CD4-positive, alpha-beta T cell (primary cell): ENCODE measurements around the gene RPUSD4. TPM values are rescaled to one million over a fixed set of nuclear protein-coding genes. Genes with fewer than 3 reads are reported as not detected.

Experiments
- ATAC-seq: fragments of 200-7000 bp; cut with Tn5 transposase; one replicate; pipeline ENCODE4 v1.10.0; 2022; ENCODE audit warnings: mild to moderate bottlenecking; ENCODE audit not compliant: poor library complexity
- CTCF ChIA-PET: fragments of 350-600 bp; sonication (Branson Sonifier 250); formaldehyde crosslinking; loops from one replicate; lab custom pipeline; 2021; ENCODE audit warnings: antibody characterized with exemption, inconsistent platforms; lab: Charles Lee
- POLR2A ChIA-PET: fragments of 350-600 bp; sonication (Branson Sonifier 250); formaldehyde crosslinking; loops from one replicate; lab custom pipeline; 2021; ENCODE audit warnings: antibody characterized with exemption, inconsistent platforms; lab: Charles Lee
- DNase-seq, 14 experiments: peaks; one replicate each; pipeline ENCODE4 v3.0.0-alpha.2; 2013 to 2020; ENCODE audit warnings: mixed read lengths in 2 of 14
- H3K27ac ChIP-seq, 2 donors: one replicate each; pipeline versions ENCODE4 v1.5.1 to v1.7.0; 2013; ENCODE audit warnings: low read length in 2 of 2, low read depth in 1 of 2, mild to moderate bottlenecking in 1 of 2
- H3K27me3 ChIP-seq, 2 experiments: 1 replicate in 1 of 2; 2 replicates in 1 of 2; pipeline versions ENCODE4 v1.6.1 to v1.7.0; 2013; ENCODE audit warnings: low read length in 2 of 2, control low read depth in 1 of 2, mild to moderate bottlenecking in 1 of 2, moderate library complexity in 1 of 2; ENCODE audit not compliant: insufficient read depth in 2 of 2, control insufficient read depth in 1 of 2
- H3K36me3 ChIP-seq: one replicate; pipeline ENCODE4 v1.6.1; 2013; ENCODE audit warnings: low read length, control low read depth; ENCODE audit not compliant: insufficient read depth
- H3K4me1 ChIP-seq: one replicate; pipeline ENCODE4 v1.6.1; 2013; ENCODE audit warnings: low read length, control low read depth; ENCODE audit not compliant: insufficient read depth
- H3K4me3 ChIP-seq: one replicate; pipeline ENCODE4 v1.5.1; 2013; ENCODE audit warnings: mild to moderate bottlenecking, low read length, moderate library complexity
- H3K9me3 ChIP-seq, 2 experiments: 1 replicate in 1 of 2; 2 replicates in 1 of 2; pipeline versions ENCODE4 v1.6.1 to v1.7.0; 2013; ENCODE audit warnings: low read length in 2 of 2, mild to moderate bottlenecking in 2 of 2, control low read depth in 1 of 2, moderate library complexity in 1 of 2; ENCODE audit not compliant: control insufficient read depth in 1 of 2, insufficient read depth in 1 of 2
- H3K27ac Mint-ChIP-seq: one replicate; pipeline ENCODE4 v1.8.0; 2020; ENCODE audit warnings: mixed read lengths
- H3K27me3 Mint-ChIP-seq: one replicate; pipeline ENCODE4 v1.8.0; 2021; ENCODE audit warnings: mixed read lengths
- H3K36me3 Mint-ChIP-seq: one replicate; pipeline ENCODE4 v1.8.0; 2021; ENCODE audit warnings: low read depth, mixed read lengths
- H3K4me1 Mint-ChIP-seq: one replicate; pipeline ENCODE4 v1.8.0; 2021; ENCODE audit warnings: low read depth, mixed read lengths
- H3K4me3 Mint-ChIP-seq: one replicate; pipeline ENCODE4 v1.8.0; 2020; ENCODE audit warnings: mild to moderate bottlenecking, mixed read lengths
- H3K9me3 Mint-ChIP-seq: one replicate; pipeline ENCODE4 v1.8.0; 2020; ENCODE audit warnings: mixed read lengths
- intact Hi-C, 2 experiments: fragments of 100-400 bp; cut with DNase I in 1 of 2; cut with micrococcal nuclease in 1 of 2; formaldehyde crosslinking; loops; one replicate each; pipeline versions ENCODE4 v1.15.1 to v1.9.0; 2023 to 2025; cut with DNase I, micrococcal nuclease
- total RNA-seq, 174 experiments: library from RNA in 2 of 174; stranded (reverse) in 2 of 174; gene quantifications; one replicate each; pipeline ENCODE4 v1.2.3 and lab custom pipeline; 2021 to 2026
- TF ChIP-seq, protein P1 (sequence below): fragments of 200-600 bp; IDR thresholded peaks from one replicate; pipeline ENCODE4 v1.8.0; 2022; ENCODE audit warnings: antibody characterized with exemption, mild to moderate bottlenecking

Gene RPUSD4
- total RNA-seq, 2 experiments from 2014 or later = 33.1 to 37.6 TPM

DNA sequence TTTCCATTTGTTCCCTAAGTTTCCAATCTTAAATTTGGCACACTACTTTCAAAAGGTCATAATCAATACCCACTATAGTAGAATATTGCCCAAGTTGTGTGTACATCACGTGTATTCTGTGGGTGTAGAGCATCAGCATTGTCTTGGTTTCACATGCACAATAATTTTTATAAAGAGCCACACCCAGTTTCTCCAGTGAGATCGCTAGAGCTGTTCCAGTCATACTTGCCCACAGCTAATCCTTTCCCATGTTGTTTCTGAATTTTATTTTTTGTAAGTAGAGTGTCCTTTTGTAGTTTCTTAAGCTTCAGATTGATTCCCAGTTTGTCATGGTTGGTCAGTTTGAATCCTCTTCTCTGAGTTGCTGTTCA lies 13.8 kb upstream of the RPUSD4 start:
- TF ChIP-seq, protein P1, sequence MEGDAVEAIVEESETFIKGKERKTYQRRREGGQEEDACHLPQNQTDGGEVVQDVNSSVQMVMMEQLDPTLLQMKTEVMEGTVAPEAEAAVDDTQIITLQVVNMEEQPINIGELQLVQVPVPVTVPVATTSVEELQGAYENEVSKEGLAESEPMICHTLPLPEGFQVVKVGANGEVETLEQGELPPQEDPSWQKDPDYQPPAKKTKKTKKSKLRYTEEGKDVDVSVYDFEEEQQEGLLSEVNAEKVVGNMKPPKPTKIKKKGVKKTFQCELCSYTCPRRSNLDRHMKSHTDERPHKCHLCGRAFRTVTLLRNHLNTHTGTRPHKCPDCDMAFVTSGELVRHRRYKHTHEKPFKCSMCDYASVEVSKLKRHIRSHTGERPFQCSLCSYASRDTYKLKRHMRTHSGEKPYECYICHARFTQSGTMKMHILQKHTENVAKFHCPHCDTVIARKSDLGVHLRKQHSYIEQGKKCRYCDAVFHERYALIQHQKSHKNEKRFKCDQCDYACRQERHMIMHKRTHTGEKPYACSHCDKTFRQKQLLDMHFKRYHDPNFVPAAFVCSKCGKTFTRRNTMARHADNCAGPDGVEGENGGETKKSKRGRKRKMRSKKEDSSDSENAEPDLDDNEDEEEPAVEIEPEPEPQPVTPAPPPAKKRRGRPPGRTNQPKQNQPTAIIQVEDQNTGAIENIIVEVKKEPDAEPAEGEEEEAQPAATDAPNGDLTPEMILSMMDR = no peak
- POLR2A ChIA-PET = no interaction called here
- H3K27ac Mint-ChIP-seq = no peak overlapping the region

DNA sequence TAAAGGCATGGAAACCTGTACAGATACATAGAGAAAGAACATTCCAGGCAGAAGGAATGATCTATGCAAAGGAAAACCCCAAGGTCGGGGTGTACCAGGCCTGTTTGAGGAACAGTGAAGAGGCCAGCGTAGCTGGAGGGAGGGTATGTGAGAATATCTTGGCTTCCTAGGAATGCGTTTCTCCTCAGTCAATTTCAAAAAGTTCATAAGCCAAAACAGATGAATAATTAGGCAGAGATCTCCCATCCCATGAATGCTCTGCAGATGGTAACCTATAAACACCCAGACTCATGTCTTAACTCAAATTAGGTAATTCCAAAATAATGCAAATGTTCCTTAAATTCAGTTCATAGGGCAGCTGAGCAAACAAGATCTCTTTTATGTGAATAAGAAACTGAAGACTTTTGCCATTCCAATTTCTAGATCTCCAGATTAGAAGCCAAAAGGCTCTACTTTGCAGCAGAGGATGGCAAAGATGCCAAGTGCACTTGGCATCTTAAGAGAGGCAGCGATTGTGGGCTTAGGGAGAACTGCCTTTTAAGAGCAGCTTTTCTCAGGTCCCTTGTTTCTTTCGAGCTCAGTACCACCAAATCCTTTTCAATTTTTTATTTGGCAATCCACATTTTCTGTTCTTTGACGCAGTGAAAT lies 13.3 kb upstream of the RPUSD4 start:
- ChIA-PET CTCF (no interaction called here), POLR2A (no interaction called here)
- no peaks in the 10 kb centered on the region for H3K4me1 ChIP-seq
- H3K27ac ChIP-seq = no peak overlapping the region
- TF ChIP-seq, protein P1 = no peak
- no peak for DNase-seq
- H3K36me3 Mint-ChIP-seq = peaks cover 4% of the 10 kb centered on the region
- no peaks in the 10 kb centered on the region for H3K9me3 Mint-ChIP-seq
- H3K9me3 ChIP-seq = no peaks in the 10 kb centered on the region
- intact Hi-C loops = no loop called here
- no peaks in the 10 kb centered on the region for H3K27me3 Mint-ChIP-seq
- H3K27ac Mint-ChIP-seq = no peak overlapping the region
- H3K4me1 Mint-ChIP-seq = peaks cover 5% of the 10 kb centered on the region
- ATAC-seq = no peak
- H3K4me3 ChIP-seq = no peak overlapping the region
- H3K36me3 ChIP-seq = no peaks in the 10 kb centered on the region
- no peaks in the 10 kb centered on the region for H3K27me3 ChIP-seq
- H3K4me3 Mint-ChIP-seq = no peak overlapping the region

More for the DNA sequence above, 13.8 kb upstream of the RPUSD4 start:
- Mint-ChIP-seq H3K9me3 (no peaks in the 10 kb centered on the region), H3K4me3 (no peak overlapping the region), H3K4me1 (peaks cover 5% of the 10 kb centered on the region), H3K36me3 (peaks cover 4% of the 10 kb centered on the region), H3K27me3 (no peaks in the 10 kb centered on the region)
- Histone ChIP-seq H3K36me3 (no peaks in the 10 kb centered on the region), H3K4me1 (no peaks in the 10 kb centered on the region), H3K4me3 (no peak overlapping the region), H3K27ac (no peak overlapping the region), H3K27me3 (no peaks in the 10 kb centered on the region), H3K9me3 (no peaks in the 10 kb centered on the region)
- DNase-seq (no peak), ATAC-seq (no peak)
- intact Hi-C loops = no loop called here
- CTCF ChIA-PET = no interaction called here

GRCh38 chr11:126219547-126219946 lies 8.1 kb upstream of the RPUSD4 start:
- no peaks in the 10 kb centered on the region for H3K9me3 Mint-ChIP-seq
- no peaks in the 10 kb centered on the region for H3K36me3 Mint-ChIP-seq
- no peak overlapping the region for H3K4me3 Mint-ChIP-seq
- POLR2A ChIA-PET = no interaction called here
- Histone ChIP-seq H3K4me3 (no peak overlapping the region), H3K4me1 (no peaks in the 10 kb centered on the region), H3K36me3 (no peaks in the 10 kb centered on the region), H3K27ac (no peak overlapping the region), H3K27me3 (no peaks in the 10 kb centered on the region), H3K9me3 (no peaks in the 10 kb centered on the region)
- no peaks in the 10 kb centered on the region for H3K27me3 Mint-ChIP-seq
- CTCF ChIA-PET = no interaction called here
- DNase-seq (no peak), ATAC-seq (no peak)
- TF ChIP-seq, protein P1 = no peak
- H3K4me1 Mint-ChIP-seq = peaks cover 32% of the 10 kb centered on the region
- no peak overlapping the region for H3K27ac Mint-ChIP-seq
- intact Hi-C loops = loop anchor here (10.0 kb wide), 3 partner anchors 155 to 1265 kb away; partner anchors contain the start of genes CCDC15 (in 1 of the 2), CDON (in 1 of the 2) and STT3A (in 1 of the 2)
